Epithelial cell of esophagus (primary cell): ENCODE results near the gene BIN1.

Experiments used
- DNase-seq: peaks from one replicate; pipeline ENCODE4 v3.0.0; 2010; ENCODE audit warnings: low read depth
- H3K4me3 ChIP-seq: 2 replicates; pipeline ENCODE4 v1.5.1; 2011; ENCODE audit warnings: mild to moderate bottlenecking, low read length, control low read depth
- TF ChIP-seq, protein P1 (sequence below): IDR thresholded peaks from 2 replicates; pipeline ENCODE4 v1.5.1; 2011; ENCODE audit warnings: low read depth, mild to moderate bottlenecking, low read length, control low read depth, inconsistent platforms; ENCODE audit not compliant: insufficient read depth; ENCODE audit errors: missing control alignments

Gene BIN1

DNA sequence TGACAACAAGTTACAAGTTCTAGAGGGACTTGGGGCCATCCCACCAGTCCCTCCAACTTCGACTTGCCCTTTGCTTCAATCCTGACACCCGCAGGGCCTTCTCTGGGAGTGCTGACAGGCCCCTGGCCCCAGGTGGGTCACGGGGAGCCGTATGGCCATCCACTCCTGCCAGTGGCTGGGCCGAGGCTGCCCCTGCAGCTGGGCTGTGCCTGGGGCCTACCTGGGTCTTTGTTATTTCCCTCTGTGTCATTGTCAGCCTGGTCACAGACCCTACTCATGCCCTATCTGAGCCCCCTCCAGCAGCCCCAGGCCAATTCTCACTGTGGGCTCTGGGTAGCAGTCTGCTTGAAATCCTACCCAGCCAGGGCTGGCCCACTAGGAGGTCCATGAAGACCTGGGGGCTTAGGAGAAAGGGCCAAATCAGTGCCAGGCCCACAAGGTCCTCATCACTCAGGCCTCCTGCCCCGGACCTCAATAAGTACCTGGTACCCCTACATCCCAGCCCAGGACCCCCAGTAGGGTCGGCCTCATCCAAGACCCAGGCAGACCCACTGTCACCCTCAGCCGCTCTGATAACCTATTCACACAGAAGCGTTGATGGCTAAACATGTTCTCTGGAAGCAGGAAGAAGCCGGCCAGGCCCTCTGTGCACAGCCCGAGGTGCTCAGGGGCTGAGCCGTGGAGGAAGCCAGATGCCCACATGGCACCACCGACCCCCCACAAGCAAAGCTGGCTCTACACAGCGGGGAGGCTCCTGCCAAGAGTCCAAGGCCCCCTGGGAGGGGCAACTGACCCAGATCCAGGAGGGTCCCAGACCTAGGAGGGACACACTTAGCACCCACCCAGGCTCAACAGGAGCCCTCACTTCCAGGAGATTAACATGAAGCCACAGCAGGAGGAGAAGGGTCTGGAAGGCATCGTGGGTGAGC lies 57.7 kb downstream of the BIN1 start:
- TF ChIP-seq, protein P1, sequence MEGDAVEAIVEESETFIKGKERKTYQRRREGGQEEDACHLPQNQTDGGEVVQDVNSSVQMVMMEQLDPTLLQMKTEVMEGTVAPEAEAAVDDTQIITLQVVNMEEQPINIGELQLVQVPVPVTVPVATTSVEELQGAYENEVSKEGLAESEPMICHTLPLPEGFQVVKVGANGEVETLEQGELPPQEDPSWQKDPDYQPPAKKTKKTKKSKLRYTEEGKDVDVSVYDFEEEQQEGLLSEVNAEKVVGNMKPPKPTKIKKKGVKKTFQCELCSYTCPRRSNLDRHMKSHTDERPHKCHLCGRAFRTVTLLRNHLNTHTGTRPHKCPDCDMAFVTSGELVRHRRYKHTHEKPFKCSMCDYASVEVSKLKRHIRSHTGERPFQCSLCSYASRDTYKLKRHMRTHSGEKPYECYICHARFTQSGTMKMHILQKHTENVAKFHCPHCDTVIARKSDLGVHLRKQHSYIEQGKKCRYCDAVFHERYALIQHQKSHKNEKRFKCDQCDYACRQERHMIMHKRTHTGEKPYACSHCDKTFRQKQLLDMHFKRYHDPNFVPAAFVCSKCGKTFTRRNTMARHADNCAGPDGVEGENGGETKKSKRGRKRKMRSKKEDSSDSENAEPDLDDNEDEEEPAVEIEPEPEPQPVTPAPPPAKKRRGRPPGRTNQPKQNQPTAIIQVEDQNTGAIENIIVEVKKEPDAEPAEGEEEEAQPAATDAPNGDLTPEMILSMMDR = no peak
- H3K4me3 ChIP-seq = no peak overlapping the region
- DNase-seq = no peak

DNA sequence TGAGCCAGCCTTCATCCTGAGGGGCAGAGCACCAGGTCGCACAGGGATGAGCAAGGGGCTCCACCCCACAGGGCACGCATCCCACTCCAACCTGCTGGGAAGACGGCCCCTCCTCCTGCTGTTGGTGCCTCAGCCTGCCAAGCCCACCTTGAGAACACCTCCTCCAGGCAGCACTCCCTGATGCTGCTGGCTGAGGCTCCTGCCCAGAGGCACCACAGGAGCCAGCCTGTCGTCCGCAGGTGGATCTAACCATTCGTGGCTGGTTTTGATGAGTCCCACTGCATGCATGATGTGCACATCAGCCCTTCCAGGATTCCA lies 58.4 kb downstream of the BIN1 start:
- DNase-seq = no peak
- H3K4me3 ChIP-seq = no peak overlapping the region
- TF ChIP-seq, protein P1 = no peak

DNA sequence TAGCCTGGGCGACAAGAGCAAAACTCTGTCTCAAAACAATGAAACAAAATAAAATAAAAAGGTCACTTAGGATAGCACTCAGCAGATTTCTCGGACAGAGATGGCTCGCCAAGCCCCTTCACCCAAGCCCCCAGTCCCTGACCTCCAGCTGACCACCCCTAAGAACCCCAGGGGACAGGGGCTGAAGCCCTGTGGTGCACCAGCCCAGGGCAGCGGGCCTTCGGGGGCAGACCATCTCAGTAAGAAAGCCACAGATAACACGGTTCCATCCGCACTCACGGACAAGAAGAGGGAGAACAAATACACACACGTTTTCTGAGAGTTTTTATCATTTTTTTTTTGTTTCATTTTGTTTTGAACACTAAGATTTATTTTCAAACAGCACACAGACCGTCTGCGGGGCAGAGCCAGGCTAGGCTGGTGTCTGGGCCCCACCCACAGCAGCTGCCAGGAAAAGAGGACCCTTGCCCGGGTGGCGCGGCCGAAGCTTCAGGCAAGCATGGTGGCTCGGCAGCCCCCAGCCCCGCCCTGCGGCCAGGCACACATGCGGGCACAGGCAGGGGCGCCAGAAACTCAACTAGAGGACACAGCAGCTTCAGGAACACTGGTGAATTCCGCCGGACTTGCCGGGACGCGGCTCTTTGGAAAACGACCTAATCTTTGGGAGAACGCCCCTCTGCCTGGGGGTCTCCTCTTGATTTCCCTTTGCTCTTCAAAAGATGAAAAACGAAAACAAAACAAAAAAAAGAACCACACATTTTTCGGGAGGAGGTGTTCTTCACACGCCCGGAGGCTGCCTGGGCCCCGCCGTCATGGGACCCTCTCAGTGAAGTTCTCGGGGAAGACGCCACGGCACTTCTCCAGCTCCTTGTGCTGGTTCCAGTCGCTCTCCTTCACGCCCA lies 59.0 kb downstream of the BIN1 start:
- TF ChIP-seq, protein P1 = no peak
- H3K4me3 ChIP-seq = no peak overlapping the region
- DNase-seq = no peak

DNA sequence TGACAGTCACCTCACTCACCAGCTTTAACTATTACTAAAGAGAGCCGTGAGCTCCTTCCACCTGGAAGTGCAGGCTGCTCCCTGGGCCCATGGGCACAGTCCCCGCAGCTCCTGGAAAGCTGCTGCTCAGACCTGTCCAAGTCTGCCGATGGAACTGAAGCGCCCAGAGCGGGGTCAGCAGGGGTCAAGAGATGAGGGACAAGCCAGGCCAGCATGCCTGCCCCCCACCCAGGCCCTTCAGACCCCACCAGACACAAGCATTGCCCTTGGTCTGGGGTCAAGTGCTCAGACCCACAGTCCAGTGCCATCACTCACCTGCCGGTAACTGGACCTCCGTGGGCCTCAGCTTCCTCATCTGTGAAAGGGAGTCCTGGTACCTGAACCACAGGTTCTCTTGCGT lies 59.9 kb downstream of the BIN1 start:
- no peak for DNase-seq
- TF ChIP-seq, protein P1 = no peak
- H3K4me3 ChIP-seq = no peak overlapping the region

DNA sequence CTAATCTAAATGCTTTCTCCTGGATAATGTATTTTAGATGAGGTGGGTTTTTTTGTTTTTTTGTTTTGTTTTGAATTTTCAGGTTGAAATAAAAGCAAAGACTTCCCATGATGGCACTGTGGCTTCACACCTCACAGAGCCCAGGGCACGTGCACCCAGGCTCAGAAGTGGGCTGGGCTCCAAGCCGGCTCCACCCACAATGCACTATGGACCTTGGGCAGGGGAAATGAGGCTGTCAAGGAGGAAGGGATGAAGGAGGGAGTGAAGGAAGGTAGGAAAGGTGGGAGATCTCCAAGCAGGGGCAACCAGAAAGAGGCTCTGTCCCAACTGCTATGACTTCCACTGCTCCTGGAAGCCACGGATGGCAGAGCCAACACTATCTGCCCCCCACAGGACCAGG lies 60.4 kb downstream of the BIN1 start:
- TF ChIP-seq, protein P1 = no peak
- DNase-seq = no peak
- no peak overlapping the region for H3K4me3 ChIP-seq

DNA sequence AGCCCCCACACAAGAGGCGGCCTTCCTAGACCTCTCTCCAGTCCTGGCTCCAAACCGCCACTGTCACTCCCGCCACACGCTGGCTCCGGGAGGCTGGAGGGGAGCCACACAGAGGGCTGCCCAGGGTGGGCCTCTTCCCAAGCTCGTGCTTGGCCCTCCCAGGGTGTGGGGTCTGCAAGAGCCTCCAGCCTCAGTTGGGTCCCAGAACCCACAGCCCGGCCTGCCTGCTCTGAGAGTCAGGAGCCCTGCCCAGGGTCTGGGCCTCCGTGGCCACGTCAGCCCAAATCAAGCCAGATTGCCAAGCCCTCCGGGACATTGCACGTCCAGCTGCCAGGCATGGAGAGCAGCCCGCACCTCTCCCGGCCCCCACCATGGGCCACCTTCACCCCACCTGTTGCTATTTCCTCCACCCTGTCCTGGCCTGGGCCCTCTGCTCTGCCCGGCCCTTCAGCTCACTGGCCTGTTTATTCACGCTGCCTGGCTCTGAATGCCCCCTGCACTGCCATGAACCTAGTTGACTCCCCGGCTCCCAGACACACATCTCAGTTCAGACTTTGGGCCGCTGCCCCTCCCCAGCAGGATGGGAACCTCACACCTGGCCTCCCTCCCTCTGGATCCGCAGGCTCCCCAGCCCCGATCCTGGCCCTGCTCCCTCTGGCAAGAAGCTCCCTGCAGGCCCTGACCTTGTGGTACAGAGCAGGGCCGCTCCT lies 61.0 kb downstream of the BIN1 start:
- no peak overlapping the region for H3K4me3 ChIP-seq
- DNase-seq = no peak
- TF ChIP-seq, protein P1 = no peak
